HepG2 (cell line): ENCODE results near the gene NDUFS6. TPM values are rescaled to one million over a fixed set of nuclear protein-coding genes. Genes with fewer than 3 reads are reported as not detected.

Source experiments
- ATAC-seq: fragments of 200-7000 bp; cut with Tn5 transposase; 3 replicates; pipeline ENCODE4 v1.9.1; 2020; ENCODE audit warnings: mild to moderate bottlenecking, moderate library complexity
- BruUV-seq: library from RNA; stranded (reverse); fragments of 400-500 nt; replicated peaks from 2 replicates; lab custom pipeline; 2021; lab: Mats Ljungman, UMichigan
- CTCF ChIA-PET: fragments of 300-600 bp; formaldehyde crosslinking; extraction: SDS; loops from one replicate; lab custom pipeline; 2021; ENCODE audit warnings: low total read pairs, inconsistent platforms, low intra/inter-chr PET ratio; lab: Yijun Ruan, JAX
- POLR2A ChIA-PET: fragments of 350-600 bp; sonication (Branson Sonifier 250); formaldehyde crosslinking; loops from one replicate; lab custom pipeline; 2020; ENCODE audit warnings: antibody characterized with exemption, inconsistent platforms; lab: Yijun Ruan, JAX
- DNase-seq: peaks from one replicate; pipeline ENCODE4 v3.0.0-alpha.2; 2015; ENCODE audit warnings: low spot score
- FAIRE-seq: peaks from 3 replicates; lab custom pipeline; 2011; peaks lifted over from hg19 to GRCh38; lab: Jason Lieb, UNC
- H2AFZ ChIP-seq: one replicate; pipeline ENCODE4 v1.6.1; 2011; ENCODE audit warnings: low read length, inconsistent platforms
- H3K27ac ChIP-seq: fragments of 300-600 bp; 3 replicates; pipeline ENCODE4 v1.8.0; 2011; ENCODE audit warnings: mixed run types, mild to moderate bottlenecking, mixed read lengths, low read length, inconsistent platforms; ENCODE audit not compliant: insufficient read depth; ENCODE audit errors: extremely low read length
- H3K27me3 ChIP-seq, 2 experiments: fragments of 200-600 bp in 1 of 2; 2 replicates in 1 of 2; 3 replicates in 1 of 2; pipeline versions ENCODE4 v1.6.0 to v1.8.0; 2011; ENCODE audit warnings: low read length in 2 of 2, mild to moderate bottlenecking in 2 of 2, moderate library complexity in 2 of 2, inconsistent platforms in 1 of 2; ENCODE audit not compliant: insufficient read depth in 2 of 2, control insufficient read depth in 1 of 2
- H3K36me3 ChIP-seq, 2 experiments: fragments of 200-600 bp in 1 of 2; replicated peaks in 1 of 2; 2 replicates in 1 of 2; 3 replicates in 1 of 2; pipeline versions ENCODE4 v1.5.1 to v1.8.0; 2011; ENCODE audit warnings: low read length in 2 of 2, inconsistent platforms in 1 of 2; ENCODE audit not compliant: insufficient read depth in 2 of 2, control insufficient read depth in 1 of 2
- H3K4me1 ChIP-seq: 2 replicates; pipeline ENCODE4 v1.5.1; 2012; ENCODE audit warnings: low read length, inconsistent platforms; ENCODE audit not compliant: insufficient read depth
- H3K4me2 ChIP-seq: 2 replicates; pipeline ENCODE4 v1.6.0; 2011; ENCODE audit warnings: low read depth, low read length, inconsistent platforms
- H3K4me3 ChIP-seq, 3 experiments: fragments of 200-600 bp in 1 of 3; sonication (generic), shearing (Covaris generic) in 1 of 3; replicated peaks in 1 of 3; 2 replicates each; pipeline ENCODE4 v1.5.1; 2011 to 2016; ENCODE audit warnings: low read length in 3 of 3, inconsistent platforms in 2 of 3, low read depth in 2 of 3, mild to moderate bottlenecking in 2 of 3, control low read depth in 1 of 3, mixed read lengths in 1 of 3; ENCODE audit not compliant: insufficient read depth in 1 of 3
- H3K79me2 ChIP-seq: one replicate; pipeline ENCODE4 v1.6.1; 2011; ENCODE audit warnings: low read length, inconsistent platforms; ENCODE audit not compliant: insufficient read depth
- H3K9ac ChIP-seq: 2 replicates; pipeline ENCODE4 v1.6.0; 2011; ENCODE audit warnings: mild to moderate bottlenecking, low read depth, low read length, inconsistent platforms; ENCODE audit not compliant: insufficient read depth
- H3K9me3 ChIP-seq: 2 replicates; pipeline ENCODE4 v1.5.1; 2012; ENCODE audit warnings: mild to moderate bottlenecking, low read length
- H4K20me1 ChIP-seq: 2 replicates; pipeline ENCODE4 v1.6.0; 2011; ENCODE audit warnings: inconsistent platforms, mild to moderate bottlenecking, low read length, moderate library complexity; ENCODE audit not compliant: insufficient read depth
- ATRX ChIP-seq: sonication (generic); formaldehyde crosslinking; IDR thresholded peaks from 2 replicates; pipeline ENCODE4 v1.4.0; 2020; ENCODE audit warnings: missing genetic modification reagents, borderline replicate concordance
- HIVEP1 ChIP-seq: sonication (generic); formaldehyde crosslinking; IDR thresholded peaks from 2 replicates; pipeline ENCODE4 v1.4.0; 2020; ENCODE audit warnings: mild to moderate bottlenecking, missing genetic modification reagents
- NBN ChIP-seq: fragments of 450-650 bp; conservative IDR thresholded peaks from 2 replicates; pipeline ENCODE4 v1.6.1; 2017
- RBFOX2 ChIP-seq: fragments of 200-400 bp; formaldehyde crosslinking; IDR thresholded peaks from 2 replicates; pipeline ENCODE4 v1.6.1; 2017; ENCODE audit warnings: low read depth, mild to moderate bottlenecking, low read length
- SATB2 ChIP-seq: sonication (generic); formaldehyde crosslinking; IDR thresholded peaks from 2 replicates; pipeline ENCODE4 v1.5.0; 2020; ENCODE audit warnings: missing genetic modification reagents
- ZMYM2 ChIP-seq: sonication (generic); formaldehyde crosslinking; IDR thresholded peaks from 2 replicates; pipeline ENCODE4 v1.8.0; 2022; ENCODE audit warnings: mild to moderate bottlenecking, missing genetic modification reagents
- ZNF20 ChIP-seq: sonication (generic); formaldehyde crosslinking; IDR thresholded peaks from 2 replicates; pipeline ENCODE4 v1.4.0; 2020; ENCODE audit warnings: mild to moderate bottlenecking, moderate library complexity, missing genetic modification reagents
- ZNF383 ChIP-seq: sonication (generic); formaldehyde crosslinking; IDR thresholded peaks from 2 replicates; pipeline ENCODE4 v1.4.0; 2020; ENCODE audit warnings: missing genetic modification reagents, mild to moderate bottlenecking, borderline replicate concordance
- ZNF430 ChIP-seq: sonication (generic); formaldehyde crosslinking; IDR thresholded peaks from 2 replicates; pipeline ENCODE4 v1.9.0; 2021; ENCODE audit warnings: mild to moderate bottlenecking, missing genetic modification reagents
- ZNF530 ChIP-seq: sonication (generic); formaldehyde crosslinking; IDR thresholded peaks from 2 replicates; pipeline ENCODE4 v1.5.0; 2020; ENCODE audit warnings: low read depth, mild to moderate bottlenecking, missing genetic modification reagents
- WGBS: methylation state at CpG from one replicate; pipeline ENCODE4 v1.1.6; 2017; ENCODE audit warnings: low lambda C conversion rate; 5-methylcytosine and 5-hydroxymethylcytosine counted together
- in situ Hi-C: cut with HindIII; loops from 2 replicates; pipeline ENCODE4 v1.10.0; 2017; ENCODE audit warnings: low pct_unique_long_range_greater_than_20kb; ENCODE audit not compliant: extremely low pct_ligation_motif_present
- intact Hi-C: fragments of 100-400 bp; cut with micrococcal nuclease; formaldehyde crosslinking; loops from one replicate; pipeline ENCODE4 v1.10.0; 2022; ENCODE audit not compliant: unreplicated experiment
- polyA plus RNA-seq, 8 experiments: library from polyadenylated mRNA; depleted of rRNA in 3 of 8; stranded (reverse) in 7 of 8; unstranded in 1 of 8; fragments of >200 nt; fragmentation: Illumina TruSeq in 4 of 8; extraction: Trizol in 4 of 8; gene quantifications; 2 replicates each; pipeline versions ENCODE4 v1.2.1 to v1.2.3, GENCODE V29; 2011 to 2016; ENCODE audit warnings: low read depth in 4 of 8, missing spikeins in 1 of 8, mixed read lengths in 1 of 8; ENCODE audit not compliant: insufficient read depth in 1 of 8
- total RNA-seq, 5 experiments: library from RNA; depleted of rRNA; stranded (reverse); fragments of >200 nt; fragmentation: Illumina TruSeq; extraction: Trizol; gene quantifications; 2 replicates each; pipeline ENCODE4 v1.2.3, GENCODE V29; 2016; ENCODE audit warnings: low read depth in 1 of 5
- TF ChIP-seq, protein P1 (sequence below): IDR thresholded peaks from 2 replicates; pipeline ENCODE4 v1.6.1; 2018; ENCODE audit warnings: missing genetic modification reagents
- TF ChIP-seq, protein P2 (sequence below): IDR thresholded peaks from 2 replicates; pipeline ENCODE4 v1.6.1; 2016; ENCODE audit warnings: low read depth, borderline replicate concordance
- TF ChIP-seq, protein P3 (sequence below): sonication (generic); formaldehyde crosslinking; IDR thresholded peaks from 2 replicates; pipeline ENCODE4 v1.9.0; 2021; ENCODE audit warnings: missing genetic modification reagents, borderline replicate concordance

Gene NDUFS6
- total and polyA plus RNA-seq, 2 of the 13 experiments (the other 11 are each of a cell fraction or from before 2014, with no cell fraction given), result 23.7 to 50.4 TPM

DNA sequence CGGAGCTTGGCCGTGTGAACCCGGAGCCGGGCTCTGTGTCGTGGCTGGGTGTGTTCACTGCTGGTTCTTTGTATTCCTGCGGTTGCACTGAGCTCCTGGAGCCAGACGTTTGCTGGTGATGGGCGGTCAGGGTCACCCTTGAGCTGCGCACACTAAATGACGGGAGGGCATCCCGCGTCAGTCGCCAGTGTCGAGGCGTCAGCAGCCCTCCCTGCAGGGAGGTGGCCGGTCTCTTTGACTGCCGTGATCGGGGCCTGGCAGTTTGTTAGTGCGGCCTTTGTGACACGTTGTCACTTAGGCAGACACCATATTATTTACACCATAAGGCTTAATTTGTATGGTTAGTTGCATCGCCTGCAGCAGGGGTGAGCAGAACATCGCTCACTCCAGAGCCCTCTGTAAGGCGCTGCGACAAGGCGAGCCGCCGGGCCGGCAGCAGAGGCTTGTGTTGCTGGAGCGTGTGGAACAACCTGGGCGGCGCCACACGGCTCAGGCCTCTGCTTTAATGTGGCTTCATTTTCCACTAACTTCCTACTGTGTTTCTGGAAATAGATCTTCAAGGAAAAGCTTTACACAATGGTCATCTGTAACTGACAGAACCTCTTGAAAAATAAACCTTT lies 8.3 kb downstream of the NDUFS6 start:
- CTCF ChIA-PET, result no interaction called here
- POLR2A ChIA-PET, result no interaction called here
- FAIRE-seq, result no peak
- Histone ChIP-seq H3K4me1 (no peaks in the 10 kb centered on the region), H2AFZ (no peak overlapping the region), H3K9ac (no peak overlapping the region), H3K79me2 (peaks cover 9% of the 10 kb centered on the region), H3K27me3 (no peaks in the 10 kb centered on the region), H3K9me3 (no peaks in the 10 kb centered on the region), H3K27ac (no peak overlapping the region)
- intact Hi-C loops, result no loop called here
- DNase-seq, result no peak
- no TSS peak for BruUV-seq
- over 99% methylated on average over 18 of the region's 32 CpGs for WGBS
- TF ChIP-seq ZNF383 (CRISPR knock-in tag), result no peak
- peak; percentile 15; the same call in 1 of the 2 replicates for TF ChIP-seq RBFOX2
- TF ChIP-seq, all 625 proteins: peak for 1
- in situ Hi-C loops, result no loop called here
- H3K36me3 ChIP-seq, result peaks cover 38 to 85% of the 10 kb centered on the region in 2 experiments
- ATAC-seq, result no peak
- H3K4me3 ChIP-seq, result no peak overlapping the region
- no peak overlapping the region for H3K4me2 ChIP-seq
- H4K20me1 ChIP-seq, result peaks cover 12% of the 10 kb centered on the region; the same call in 1 of the 2 replicates

DNA sequence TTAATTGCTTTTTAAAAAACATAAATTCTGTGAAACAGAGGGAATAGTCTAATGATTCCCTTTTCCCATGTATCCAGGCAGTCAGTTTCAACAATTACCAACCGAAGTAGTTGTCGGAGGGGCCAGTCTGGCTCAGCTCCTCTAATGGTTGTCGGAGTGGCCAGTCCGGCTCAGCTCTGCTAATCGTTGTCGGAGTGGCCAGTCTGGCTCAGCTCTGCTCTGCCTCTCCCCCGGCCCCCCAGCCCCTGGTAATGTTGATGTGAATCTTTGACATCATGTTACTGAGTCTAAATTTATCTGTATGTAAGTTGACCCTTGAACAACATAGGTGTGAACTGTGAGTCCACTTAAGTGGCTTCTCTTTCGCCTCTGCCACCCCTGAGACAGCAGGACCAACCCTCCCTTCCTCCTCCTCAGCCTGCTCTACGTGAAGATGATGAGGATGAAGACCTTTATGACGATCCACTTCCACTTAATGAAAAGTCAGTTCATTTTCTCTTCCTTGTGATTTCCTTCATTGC lies 9.4 kb downstream of the NDUFS6 start:
- intact Hi-C loops (no loop called here), in situ Hi-C loops (no loop called here)
- POLR2A ChIA-PET, result no interaction called here
- no peak for DNase-seq
- peaks cover 9% of the 10 kb centered on the region for H3K79me2 ChIP-seq
- WGBS, result 98% methylated on average over 10 of the region's 10 CpGs
- ATAC-seq, result no peak
- BruUV-seq, result no TSS peak
- H3K27me3 ChIP-seq, result no peaks in the 10 kb centered on the region
- H3K4me3 ChIP-seq, result no peak overlapping the region
- no peak overlapping the region for H3K27ac ChIP-seq
- H3K9ac ChIP-seq, result no peak overlapping the region
- no peaks in the 10 kb centered on the region for H3K4me1 ChIP-seq
- CTCF ChIA-PET, result no interaction called here
- H3K9me3 ChIP-seq, result no peaks in the 10 kb centered on the region
- no peak for FAIRE-seq
- no peak overlapping the region for H2AFZ ChIP-seq
- H3K4me2 ChIP-seq, result no peak overlapping the region
- peaks cover 12% of the 10 kb centered on the region; the same call in 1 of the 2 replicates for H4K20me1 ChIP-seq
- peaks cover 40 to 85% of the 10 kb centered on the region in 2 experiments for H3K36me3 ChIP-seq
- TF ChIP-seq HIVEP1 (CRISPR knock-in tag) (no peak), NBN (no peak), ZMYM2 (no peak), ZNF20 (CRISPR knock-in tag) (no peak), SATB2 (CRISPR knock-in tag) (no peak), ZNF430 (CRISPR knock-in tag) (no peak), ATRX (CRISPR knock-in tag) (no peak), ZNF530 (CRISPR knock-in tag) (no peak)
- TF ChIP-seq, protein P1, sequence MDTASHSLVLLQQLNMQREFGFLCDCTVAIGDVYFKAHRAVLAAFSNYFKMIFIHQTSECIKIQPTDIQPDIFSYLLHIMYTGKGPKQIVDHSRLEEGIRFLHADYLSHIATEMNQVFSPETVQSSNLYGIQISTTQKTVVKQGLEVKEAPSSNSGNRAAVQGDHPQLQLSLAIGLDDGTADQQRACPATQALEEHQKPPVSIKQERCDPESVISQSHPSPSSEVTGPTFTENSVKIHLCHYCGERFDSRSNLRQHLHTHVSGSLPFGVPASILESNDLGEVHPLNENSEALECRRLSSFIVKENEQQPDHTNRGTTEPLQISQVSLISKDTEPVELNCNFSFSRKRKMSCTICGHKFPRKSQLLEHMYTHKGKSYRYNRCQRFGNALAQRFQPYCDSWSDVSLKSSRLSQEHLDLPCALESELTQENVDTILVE (CRISPR knock-in tag), result no peak
- TF ChIP-seq, protein P2, sequence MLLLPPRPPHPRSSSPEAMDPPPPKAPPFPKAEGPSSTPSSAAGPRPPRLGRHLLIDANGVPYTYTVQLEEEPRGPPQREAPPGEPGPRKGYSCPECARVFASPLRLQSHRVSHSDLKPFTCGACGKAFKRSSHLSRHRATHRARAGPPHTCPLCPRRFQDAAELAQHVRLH (CRISPR knock-in tag), result no peak
- TF ChIP-seq, protein P3, sequence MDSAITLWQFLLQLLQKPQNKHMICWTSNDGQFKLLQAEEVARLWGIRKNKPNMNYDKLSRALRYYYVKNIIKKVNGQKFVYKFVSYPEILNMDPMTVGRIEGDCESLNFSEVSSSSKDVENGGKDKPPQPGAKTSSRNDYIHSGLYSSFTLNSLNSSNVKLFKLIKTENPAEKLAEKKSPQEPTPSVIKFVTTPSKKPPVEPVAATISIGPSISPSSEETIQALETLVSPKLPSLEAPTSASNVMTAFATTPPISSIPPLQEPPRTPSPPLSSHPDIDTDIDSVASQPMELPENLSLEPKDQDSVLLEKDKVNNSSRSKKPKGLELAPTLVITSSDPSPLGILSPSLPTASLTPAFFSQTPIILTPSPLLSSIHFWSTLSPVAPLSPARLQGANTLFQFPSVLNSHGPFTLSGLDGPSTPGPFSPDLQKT (CRISPR knock-in tag), result no peak
